ENCODE results near the gene FRK. TPM values are rescaled to one million over a fixed set of nuclear protein-coding genes. Genes with fewer than 3 reads are reported as not detected.

The FRK gene
- total RNA-seq, 2 experiments from 2014 or later, result 0.13 to 0.46 TPM

DNA sequence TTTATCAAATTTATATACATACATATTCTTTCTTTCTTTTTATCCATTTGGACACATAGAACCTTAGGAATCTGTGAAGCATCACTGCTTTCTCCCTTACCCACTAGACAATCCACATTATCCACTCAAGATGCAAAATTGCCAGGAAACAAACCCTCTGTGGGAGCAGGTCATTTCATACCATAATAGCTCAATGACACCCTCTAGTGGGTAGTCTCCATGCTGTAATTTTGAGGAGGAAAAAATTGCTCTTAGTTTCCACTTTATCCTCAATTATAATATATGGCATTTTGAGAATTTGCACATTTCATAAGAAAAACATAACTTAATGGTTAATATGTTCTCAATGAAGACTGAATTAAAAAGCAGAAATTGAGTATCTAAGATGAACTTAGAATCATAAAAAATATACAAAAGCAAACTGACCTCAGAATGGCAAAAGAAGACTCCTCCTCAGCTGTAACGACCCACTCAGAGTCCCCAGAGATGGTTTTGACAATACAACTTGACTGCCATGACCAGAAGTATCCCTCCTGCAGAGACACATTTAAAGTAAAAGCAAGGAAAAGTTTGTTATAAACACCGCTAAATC lies 164.1 kb downstream of the FRK start:
- Histone ChIP-seq H3K4me3 (ENCODE audit: low read depth, low read length, poor library complexity, severe bottlenecking) (no peak overlapping the region), H3K4me1 (ENCODE audit: insufficient read depth, low read length, poor library complexity, severe bottlenecking) (no peaks in the 10 kb centered on the region), H3K36me3 (ENCODE audit: insufficient read depth, low read length) (no peaks in the 10 kb centered on the region), H3K79me2 (ENCODE audit: insufficient read depth, low read depth, low read length) (no peaks in the 10 kb centered on the region), H3K9me2 (ENCODE audit: insufficient read depth, low read length) (no peaks in the 10 kb centered on the region), H4K20me1 (ENCODE audit: insufficient read depth, low read length) (no peaks in the 10 kb centered on the region), H2AFZ (ENCODE audit: low read length) (no peak overlapping the region), H3K9me3 (ENCODE audit: low read length) (no peaks in the 10 kb centered on the region), H3K4me2 (ENCODE audit: low read length) (no peak overlapping the region), H3K27ac (ENCODE audit: low read depth, low read length, poor library complexity, severe bottlenecking) (no peak overlapping the region)
- BruUV-seq (replicated peaks), result no TSS peak
- TF ChIP-seq, protein P1, sequence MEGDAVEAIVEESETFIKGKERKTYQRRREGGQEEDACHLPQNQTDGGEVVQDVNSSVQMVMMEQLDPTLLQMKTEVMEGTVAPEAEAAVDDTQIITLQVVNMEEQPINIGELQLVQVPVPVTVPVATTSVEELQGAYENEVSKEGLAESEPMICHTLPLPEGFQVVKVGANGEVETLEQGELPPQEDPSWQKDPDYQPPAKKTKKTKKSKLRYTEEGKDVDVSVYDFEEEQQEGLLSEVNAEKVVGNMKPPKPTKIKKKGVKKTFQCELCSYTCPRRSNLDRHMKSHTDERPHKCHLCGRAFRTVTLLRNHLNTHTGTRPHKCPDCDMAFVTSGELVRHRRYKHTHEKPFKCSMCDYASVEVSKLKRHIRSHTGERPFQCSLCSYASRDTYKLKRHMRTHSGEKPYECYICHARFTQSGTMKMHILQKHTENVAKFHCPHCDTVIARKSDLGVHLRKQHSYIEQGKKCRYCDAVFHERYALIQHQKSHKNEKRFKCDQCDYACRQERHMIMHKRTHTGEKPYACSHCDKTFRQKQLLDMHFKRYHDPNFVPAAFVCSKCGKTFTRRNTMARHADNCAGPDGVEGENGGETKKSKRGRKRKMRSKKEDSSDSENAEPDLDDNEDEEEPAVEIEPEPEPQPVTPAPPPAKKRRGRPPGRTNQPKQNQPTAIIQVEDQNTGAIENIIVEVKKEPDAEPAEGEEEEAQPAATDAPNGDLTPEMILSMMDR (conservative IDR thresholded peaks at IDR 0.05; ENCODE audit: low read length), result peak; percentile 92
- TF ChIP-seq EZH2phosphoT487 (IDR thresholded peaks at IDR 0.05; ENCODE audit: borderline replicate concordance, low read depth, low read length), result no peak
- ChIA-PET CTCF (ENCODE audit: unreplicated experiment) (no interaction called here), POLR2A (no interaction called here)
- intact Hi-C loops (cut with micrococcal nuclease; ENCODE audit: unreplicated experiment), result loop anchor here (5.0 kb wide), 1 partner anchor 1149 kb away; no protein-coding TSS in a partner anchor
- peak; percentile 30 for DNase-seq (ENCODE audit: low spot score)

DNA sequence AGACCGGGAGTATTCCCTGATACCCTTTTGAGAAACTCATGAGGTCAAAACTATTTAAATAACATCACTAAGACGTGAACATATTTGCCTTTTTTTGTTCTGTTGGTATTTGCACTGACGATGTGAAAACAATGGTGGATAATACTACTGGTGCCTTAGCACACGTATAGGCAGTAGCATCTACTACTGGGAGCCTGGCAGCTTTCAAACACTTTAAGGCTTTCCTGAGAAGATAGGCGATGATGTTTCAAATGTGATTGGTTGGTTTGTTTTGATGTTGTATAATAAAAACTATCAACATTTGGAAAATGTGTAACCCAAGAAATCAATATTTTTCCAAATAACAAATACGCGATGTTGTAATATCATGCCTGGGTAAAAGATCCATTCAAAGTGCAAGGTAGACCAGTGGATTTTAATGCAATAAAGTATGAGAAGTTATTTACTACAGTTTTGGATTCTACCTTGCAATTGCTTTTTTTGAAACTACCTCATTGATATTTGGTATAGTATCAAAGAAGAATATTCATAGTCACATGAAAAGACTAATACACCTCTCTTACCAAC lies 166.2 kb downstream of the FRK start:
- Histone ChIP-seq H3K4me3 (ENCODE audit: low read depth, low read length, poor library complexity, severe bottlenecking) (no peak overlapping the region), H3K9me3 (ENCODE audit: low read length) (no peaks in the 10 kb centered on the region), H3K4me2 (ENCODE audit: low read length) (no peak overlapping the region), H3K36me3 (ENCODE audit: insufficient read depth, low read length) (no peaks in the 10 kb centered on the region), H3K9me2 (ENCODE audit: insufficient read depth, low read length) (no peaks in the 10 kb centered on the region), H3K79me2 (ENCODE audit: insufficient read depth, low read depth, low read length) (no peaks in the 10 kb centered on the region), H4K20me1 (ENCODE audit: insufficient read depth, low read length) (no peaks in the 10 kb centered on the region), H2AFZ (ENCODE audit: low read length) (no peak overlapping the region), H3K4me1 (ENCODE audit: insufficient read depth, low read length, poor library complexity, severe bottlenecking) (no peaks in the 10 kb centered on the region), H3K27ac (ENCODE audit: low read depth, low read length, poor library complexity, severe bottlenecking) (no peak overlapping the region)
- ChIA-PET POLR2A (no interaction called here), CTCF (ENCODE audit: unreplicated experiment) (no interaction called here)
- DNase-seq (ENCODE audit: low spot score), result no peak
- TF ChIP-seq EZH2phosphoT487 (IDR thresholded peaks at IDR 0.05; ENCODE audit: borderline replicate concordance, low read depth, low read length), result no peak
- TF ChIP-seq, protein P1 (conservative IDR thresholded peaks at IDR 0.05; ENCODE audit: low read length), result no peak
- BruUV-seq (replicated peaks), result no TSS peak
- intact Hi-C loops (cut with micrococcal nuclease; ENCODE audit: unreplicated experiment), result no loop called here

DNA sequence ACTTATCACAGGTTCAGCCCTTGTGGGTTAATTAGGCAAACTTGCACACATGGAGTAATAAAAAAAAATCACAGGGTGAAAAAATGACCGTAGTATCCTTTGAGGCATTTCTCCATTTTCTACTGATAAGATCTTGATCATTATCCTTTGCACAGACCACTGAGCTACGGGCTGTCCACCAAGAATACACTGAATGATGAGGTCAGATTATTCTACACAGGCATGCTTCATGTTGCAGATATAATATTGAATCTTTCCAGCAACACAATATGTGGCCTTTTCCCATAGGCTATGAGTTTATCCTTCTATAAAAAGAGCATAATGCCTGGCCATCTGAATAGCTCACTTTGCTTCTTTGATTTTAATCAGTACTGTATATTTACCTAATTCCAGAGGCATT lies 168.9 kb downstream of the FRK start:
- POLR2A ChIA-PET, result no interaction called here

More for the DNA sequence above, 168.9 kb downstream of the FRK start:
- Histone ChIP-seq H3K79me2 (ENCODE audit: insufficient read depth, low read depth, low read length) (no peaks in the 10 kb centered on the region), H3K4me2 (ENCODE audit: low read length) (no peak overlapping the region), H3K36me3 (ENCODE audit: insufficient read depth, low read length) (no peaks in the 10 kb centered on the region), H4K20me1 (ENCODE audit: insufficient read depth, low read length) (no peaks in the 10 kb centered on the region), H3K9me2 (ENCODE audit: insufficient read depth, low read length) (no peaks in the 10 kb centered on the region), H3K9me3 (ENCODE audit: low read length) (no peaks in the 10 kb centered on the region), H3K27ac (ENCODE audit: low read depth, low read length, poor library complexity, severe bottlenecking) (no peak overlapping the region), H3K4me1 (ENCODE audit: insufficient read depth, low read length, poor library complexity, severe bottlenecking) (no peaks in the 10 kb centered on the region), H3K4me3 (ENCODE audit: low read depth, low read length, poor library complexity, severe bottlenecking) (no peak overlapping the region), H2AFZ (ENCODE audit: low read length) (no peak overlapping the region)
- CTCF ChIA-PET (ENCODE audit: unreplicated experiment), result no interaction called here
- DNase-seq (ENCODE audit: low spot score), result no peak
- BruUV-seq (replicated peaks), result no TSS peak
- TF ChIP-seq, protein P1 (conservative IDR thresholded peaks at IDR 0.05; ENCODE audit: low read length), result no peak
- intact Hi-C loops (cut with micrococcal nuclease; ENCODE audit: unreplicated experiment), result no loop called here

Data from OCI-LY7 (cell line).